Measurements from ENCODE around the gene GATA2.
A peak's percentile ranks its signal among the peaks of the same experiment; 100 is the strongest.

GATA2 gene

GRCh38 chr3:128487813-128488635 lies 5.0 kb downstream of the GATA2 start:
- Mint-ChIP-seq H3K27me3 (peaks cover 35% of the 10 kb centered on the region), H3K27ac (no peak overlapping the region), H3K36me3 (no peaks in the 10 kb centered on the region), H3K4me3 (peak overlapping the region; percentile 70), H3K4me1 (peaks cover 25% of the 10 kb centered on the region), H3K9me3 (no peaks in the 10 kb centered on the region)
- DNase-seq (ENCODE audit: low spot score in 2 of 2) (no peak), ATAC-seq (ENCODE audit: low read depth) (peak; percentile 25)

- DNase-seq (ENCODE audit: low spot score in 2 of 2) (no peak), ATAC-seq (ENCODE audit: low read depth) (peak; percentile 9)
- Mint-ChIP-seq H3K27me3 (peaks cover 37% of the 10 kb centered on the region), H3K4me3 (peak overlapping the region; percentile 70), H3K36me3 (no peaks in the 10 kb centered on the region), H3K4me1 (peaks cover 25% of the 10 kb centered on the region), H3K9me3 (no peaks in the 10 kb centered on the region), H3K27ac (no peak overlapping the region)
Measured at GRCh38 chr3:128487538-128487812, 5.5 kb downstream of the GATA2 start.

DNA sequence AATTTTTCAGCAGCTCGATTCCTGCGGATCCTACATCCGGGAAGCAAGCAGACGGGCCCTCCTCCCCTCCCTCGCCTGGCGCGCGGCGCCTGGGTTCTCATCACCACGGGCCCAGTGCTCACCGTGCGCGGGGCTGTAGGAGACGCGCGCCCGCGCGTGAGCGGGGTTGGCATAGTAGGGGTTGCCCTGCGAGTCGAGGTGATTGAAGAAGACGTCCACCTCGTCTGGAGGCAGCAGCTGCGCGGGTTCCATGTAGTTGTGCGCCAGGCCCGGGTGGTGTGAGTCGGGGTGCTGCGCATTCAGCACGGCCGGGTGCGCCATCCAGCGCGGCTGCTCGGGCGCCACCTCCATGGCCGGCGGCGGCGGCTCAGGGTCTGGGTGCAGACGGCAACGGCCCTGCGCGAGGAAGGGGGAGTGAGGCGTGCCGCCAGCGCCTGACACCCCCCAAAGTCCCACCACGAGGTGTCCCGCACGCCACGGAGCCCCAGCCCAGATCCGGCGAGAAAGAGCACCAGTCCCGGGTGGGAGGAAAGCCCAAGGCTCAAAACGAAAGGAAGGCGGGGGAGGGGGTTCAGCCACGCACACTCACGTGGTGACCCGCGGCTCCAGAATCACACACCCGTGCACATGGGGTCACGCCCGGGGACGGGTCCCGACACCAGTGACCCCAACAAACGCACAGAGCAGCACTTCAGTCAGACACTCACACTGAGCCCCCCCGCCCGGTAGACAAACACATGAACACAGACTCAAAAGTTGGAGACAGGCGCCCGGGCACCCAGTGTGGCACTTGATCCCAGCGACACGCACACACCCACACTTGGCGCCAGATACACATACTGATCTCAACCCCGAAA lies 6.1 kb downstream of the GATA2 start:
- H3K27ac Mint-ChIP-seq = no peak overlapping the region
- DNase-seq (ENCODE audit: low spot score in 2 of 2) (no peak), ATAC-seq (ENCODE audit: low read depth) (peak; percentile 11)
- H3K36me3 Mint-ChIP-seq = no peaks in the 10 kb centered on the region
- H3K9me3 Mint-ChIP-seq = no peaks in the 10 kb centered on the region
- H3K4me3 Mint-ChIP-seq = peak overlapping the region; percentile 70
- H3K4me1 Mint-ChIP-seq = peaks cover 25% of the 10 kb centered on the region
- H3K27me3 Mint-ChIP-seq = peaks cover 41% of the 10 kb centered on the region

DNA sequence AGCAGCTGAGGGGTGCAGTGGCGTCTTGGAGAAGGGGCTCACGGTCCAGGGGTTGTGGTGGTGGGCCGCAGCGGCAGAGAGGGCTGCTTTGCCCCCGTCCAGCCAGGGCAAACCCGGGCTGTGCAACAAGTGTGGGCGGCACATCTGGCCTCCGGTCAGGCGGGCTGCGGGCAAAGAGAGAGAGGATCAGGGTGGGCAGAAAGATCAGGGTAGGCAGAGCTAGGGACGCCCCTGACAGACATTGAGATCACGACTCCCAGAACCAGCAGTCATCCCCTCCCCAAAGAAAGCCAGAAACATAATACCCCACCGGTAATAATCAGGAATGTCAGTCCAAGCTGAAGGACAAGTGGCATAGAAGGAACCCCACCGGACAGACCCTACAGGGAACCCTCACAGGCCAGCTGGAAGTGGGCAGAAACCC lies 6.8 kb downstream of the GATA2 start:
- H3K9me3 Mint-ChIP-seq = no peaks in the 10 kb centered on the region
- no peaks in the 10 kb centered on the region for H3K36me3 Mint-ChIP-seq
- H3K4me3 Mint-ChIP-seq = peak overlapping the region; percentile 48
- no peak for ATAC-seq (ENCODE audit: low read depth)
- no peak overlapping the region for H3K27ac Mint-ChIP-seq
- peaks cover 25% of the 10 kb centered on the region for H3K4me1 Mint-ChIP-seq
- no peak for DNase-seq (ENCODE audit: low spot score in 2 of 2)
- H3K27me3 Mint-ChIP-seq = peaks cover 44% of the 10 kb centered on the region

GRCh38 chr3:128485282-128486204 lies 7.5 kb downstream of the GATA2 start:
- no peaks in the 10 kb centered on the region for H3K36me3 Mint-ChIP-seq
- H3K4me3 Mint-ChIP-seq = peak overlapping the region; percentile 48
- H3K27ac Mint-ChIP-seq = no peak overlapping the region
- DNase-seq (ENCODE audit: low spot score in 2 of 2) (no peak), ATAC-seq (ENCODE audit: low read depth) (no peak)
- no peaks in the 10 kb centered on the region for H3K9me3 Mint-ChIP-seq
- peaks cover 46% of the 10 kb centered on the region for H3K27me3 Mint-ChIP-seq
- peaks cover 25% of the 10 kb centered on the region for H3K4me1 Mint-ChIP-seq

DNA sequence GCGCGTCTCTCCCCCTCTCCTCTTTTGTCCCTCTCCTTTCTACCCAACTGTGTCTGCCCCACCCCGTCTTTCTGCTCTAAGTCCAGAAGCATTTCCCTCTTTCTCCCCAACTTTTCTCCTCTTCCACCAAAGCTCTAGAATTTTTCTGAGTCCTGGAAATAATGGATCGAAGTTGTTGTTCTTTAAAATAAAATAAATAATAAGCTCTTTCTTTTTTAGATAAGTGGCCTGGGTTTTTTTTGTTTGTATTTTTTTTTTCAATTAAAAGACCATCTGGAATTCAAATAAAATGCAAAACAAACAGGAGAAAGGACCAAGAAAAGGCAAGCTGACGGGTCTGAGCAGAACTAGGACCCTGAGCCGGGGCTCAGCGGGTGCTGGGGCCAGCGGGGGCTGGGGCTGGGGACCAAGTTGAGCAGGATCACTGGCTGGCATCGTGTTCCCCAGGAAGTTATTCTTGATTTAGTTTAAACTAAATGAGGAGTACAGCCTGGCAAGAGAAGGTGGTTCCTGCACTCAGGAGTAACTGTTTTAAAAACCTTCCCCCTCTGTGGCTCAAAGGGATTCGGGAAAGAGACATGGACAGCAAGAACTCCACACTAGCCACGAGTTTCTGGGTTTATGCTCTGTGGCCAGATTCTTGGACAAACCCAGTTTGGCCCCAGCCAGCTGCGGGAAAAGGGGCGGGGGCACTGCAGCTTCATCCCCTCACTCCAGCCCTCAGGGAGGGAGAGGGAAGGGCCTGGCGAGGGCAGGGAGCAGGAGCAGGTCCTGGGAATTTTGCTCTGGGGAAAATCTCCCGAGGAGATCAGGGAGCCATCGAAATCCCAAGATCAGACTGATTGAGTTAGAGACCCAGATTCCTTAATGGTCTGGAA lies 8.4 kb downstream of the GATA2 start:
- Mint-ChIP-seq H3K27ac (no peak overlapping the region), H3K27me3 (peaks cover 44% of the 10 kb centered on the region), H3K36me3 (no peaks in the 10 kb centered on the region), H3K4me3 (no peak overlapping the region), H3K4me1 (peaks cover 21% of the 10 kb centered on the region), H3K9me3 (no peaks in the 10 kb centered on the region)
- no peak for ATAC-seq (ENCODE audit: low read depth)
- no peak for DNase-seq (ENCODE audit: low spot score in 2 of 2)

GRCh38 chr3:128483657-128484403 lies 9.2 kb downstream of the GATA2 start:
- DNase-seq (ENCODE audit: low spot score in 2 of 2) (no peak), ATAC-seq (ENCODE audit: low read depth) (no peak)
- no peak overlapping the region for H3K27ac Mint-ChIP-seq
- peaks cover 44% of the 10 kb centered on the region for H3K27me3 Mint-ChIP-seq
- no peaks in the 10 kb centered on the region for H3K36me3 Mint-ChIP-seq
- H3K4me1 Mint-ChIP-seq = peaks cover 20% of the 10 kb centered on the region
- H3K4me3 Mint-ChIP-seq = no peak overlapping the region
- H3K9me3 Mint-ChIP-seq = no peaks in the 10 kb centered on the region

- Mint-ChIP-seq H3K4me1 (peaks cover 14% of the 10 kb centered on the region), H3K27me3 (peaks cover 49% of the 10 kb centered on the region), H3K27ac (no peak overlapping the region), H3K4me3 (peak overlapping the region; percentile 66), H3K36me3 (no peaks in the 10 kb centered on the region), H3K9me3 (no peaks in the 10 kb centered on the region)
- ATAC-seq (ENCODE audit: low read depth) (peak; percentile 22), DNase-seq (ENCODE audit: low spot score in 2 of 2) (no peak)
Measured at GRCh38 chr3:128482666-128483656, 10.0 kb downstream of the GATA2 start.

- no peaks in the 10 kb centered on the region for H3K36me3 Mint-ChIP-seq
- no peaks in the 10 kb centered on the region for H3K9me3 Mint-ChIP-seq
Measured at GRCh38 chr3:128482175-128482574, 10.8 kb downstream of the GATA2 start.

DNA sequence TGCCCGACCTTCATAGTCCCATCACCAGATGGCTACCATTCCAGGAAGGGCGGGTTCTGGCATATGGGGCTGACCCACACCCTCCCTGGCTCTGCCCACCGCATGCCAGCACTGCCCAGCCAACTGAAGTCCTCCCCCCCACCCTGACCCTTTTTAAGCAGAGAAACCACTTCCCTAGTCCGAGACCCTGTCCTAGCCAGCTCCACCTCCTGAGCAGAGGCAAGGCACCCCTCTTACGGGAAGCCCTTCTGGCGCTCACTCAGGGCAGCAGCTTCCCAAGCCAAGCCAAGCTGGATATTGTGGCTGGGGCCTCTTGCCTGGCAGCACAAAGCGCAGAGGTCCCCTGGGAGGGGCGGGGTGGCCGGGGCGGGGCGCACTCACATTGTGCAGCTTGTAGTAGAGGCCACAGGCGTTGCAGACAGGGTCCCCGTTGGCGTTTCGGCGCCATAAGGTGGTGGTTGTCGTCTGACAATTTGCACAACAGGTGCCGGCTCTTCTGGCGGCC lies 11.5 kb downstream of the GATA2 start:
- Mint-ChIP-seq H3K27me3 (peaks cover 53% of the 10 kb centered on the region), H3K4me3 (no peak overlapping the region)

More at GRCh38 chr3:128482175-128482574, 10.8 kb downstream of the GATA2 start:
- H3K27me3 Mint-ChIP-seq = peaks cover 52% of the 10 kb centered on the region
- no peak overlapping the region for H3K4me3 Mint-ChIP-seq
- no peak overlapping the region for H3K27ac Mint-ChIP-seq
- DNase-seq (ENCODE audit: low spot score in 2 of 2) (no peak), ATAC-seq (ENCODE audit: low read depth) (no peak)
- H3K4me1 Mint-ChIP-seq = peaks cover 12% of the 10 kb centered on the region

GRCh38 chr3:128480717-128481437 lies 12.1 kb downstream of the GATA2 start:
- no peak for ATAC-seq (ENCODE audit: low read depth)
- no peak overlapping the region for H3K27ac Mint-ChIP-seq
- H3K9me3 Mint-ChIP-seq = no peaks in the 10 kb centered on the region
- H3K4me1 Mint-ChIP-seq = peaks cover 5% of the 10 kb centered on the region
- H3K36me3 Mint-ChIP-seq = no peaks in the 10 kb centered on the region
- peaks cover 51% of the 10 kb centered on the region for H3K27me3 Mint-ChIP-seq
- H3K4me3 Mint-ChIP-seq = no peak overlapping the region
- no peak for DNase-seq (ENCODE audit: low spot score in 2 of 2)

More for the DNA sequence above, 11.5 kb downstream of the GATA2 start:
- ATAC-seq (ENCODE audit: low read depth) (no peak), DNase-seq (ENCODE audit: low spot score in 2 of 2) (no peak)
- H3K27ac Mint-ChIP-seq = no peak overlapping the region
- no peaks in the 10 kb centered on the region for H3K9me3 Mint-ChIP-seq
- no peaks in the 10 kb centered on the region for H3K36me3 Mint-ChIP-seq
- peaks cover 9% of the 10 kb centered on the region for H3K4me1 Mint-ChIP-seq
